ENCODE measurements around the gene IDH2.

Gene IDH2

GRCh38 chr15:90044191-90044590, 58.1 kb downstream of the IDH2 start:
- TF ChIP-seq CTCF (IDR thresholded peaks at IDR 0.05): no peak

- no peak for TF ChIP-seq CTCF (IDR thresholded peaks at IDR 0.05)
These were observed 58.7 kb downstream of the IDH2 start for GRCh38 chr15:90043530-90044010.

- no peak for TF ChIP-seq CTCF (IDR thresholded peaks at IDR 0.05)
These were observed 59.3 kb downstream of the IDH2 start for GRCh38 chr15:90042766-90043529.

- no peak for TF ChIP-seq CTCF (IDR thresholded peaks at IDR 0.05)
These were observed 59.9 kb downstream of the IDH2 start for GRCh38 chr15:90042356-90042755.

- TF ChIP-seq CTCF (IDR thresholded peaks at IDR 0.05): no peak
These were observed 61.6 kb downstream of the IDH2 start for GRCh38 chr15:90040618-90041017.

GRCh38 chr15:90039996-90040395, 62.3 kb downstream of the IDH2 start:
- no peak for TF ChIP-seq CTCF (IDR thresholded peaks at IDR 0.05)

- no peak for TF ChIP-seq CTCF (IDR thresholded peaks at IDR 0.05)
These were observed 63.6 kb downstream of the IDH2 start for GRCh38 chr15:90038632-90039095.
